Lower lobe of right lung (tissue), 2 donors: ENCODE results near the gene CCDC61. TPM values are rescaled to one million over a fixed set of nuclear protein-coding genes. Genes with fewer than 3 reads are reported as not detected.

Experiments used
- ATAC-seq, 2 donors: fragments of 200-7000 bp; cut with Tn5 transposase; one replicate each; pipeline ENCODE4 v1.9.1; 2020 to 2022; ENCODE audit warnings: mild to moderate bottlenecking in 2 of 2, moderate library complexity in 2 of 2
- DNase-seq: peaks from one replicate; pipeline ENCODE4 v3.0.0-alpha.2; 2020
- H3K27ac ChIP-seq: fragments of 200-600 bp; one replicate; pipeline ENCODE4 v1.8.0; 2022
- H3K27me3 ChIP-seq: fragments of 200-600 bp; one replicate; pipeline ENCODE4 v1.8.0; 2022; ENCODE audit warnings: low read depth
- H3K36me3 ChIP-seq: fragments of 200-600 bp; one replicate; pipeline ENCODE4 v1.8.0; 2022; ENCODE audit warnings: mild to moderate bottlenecking
- H3K4me1 ChIP-seq: fragments of 200-600 bp; one replicate; pipeline ENCODE4 v1.8.0; 2022
- H3K4me3 ChIP-seq: fragments of 200-600 bp; one replicate; pipeline ENCODE4 v1.8.0; 2022; ENCODE audit warnings: mild to moderate bottlenecking
- H3K9me3 ChIP-seq: fragments of 200-600 bp; one replicate; pipeline ENCODE4 v1.8.0; 2022
- intact Hi-C: fragments of 100-400 bp; cut with DNase I; formaldehyde crosslinking; loops from one replicate; pipeline ENCODE4 v1.11.0; 2022
- total RNA-seq: library from RNA; stranded (reverse); fragmentation: NEBNext Ultra II Directional; extraction: Animal tissue kit (Norgen Biotek cat#: 25700); gene quantifications from one replicate; pipeline ENCODE4 v1.2.1, GENCODE V29; 2021
- TF ChIP-seq, protein P1 (sequence below): fragments of 200-600 bp; IDR thresholded peaks from one replicate; pipeline ENCODE4 v1.8.0; 2022; ENCODE audit warnings: antibody characterized with exemption, mild to moderate bottlenecking
- donor health status: DM: no; HTN: yes; CAD: no; lungs with severe emphysema.

CCDC61 gene
- total RNA-seq, 1 donor from 2014 or later = 16.3 TPM

DNA sequence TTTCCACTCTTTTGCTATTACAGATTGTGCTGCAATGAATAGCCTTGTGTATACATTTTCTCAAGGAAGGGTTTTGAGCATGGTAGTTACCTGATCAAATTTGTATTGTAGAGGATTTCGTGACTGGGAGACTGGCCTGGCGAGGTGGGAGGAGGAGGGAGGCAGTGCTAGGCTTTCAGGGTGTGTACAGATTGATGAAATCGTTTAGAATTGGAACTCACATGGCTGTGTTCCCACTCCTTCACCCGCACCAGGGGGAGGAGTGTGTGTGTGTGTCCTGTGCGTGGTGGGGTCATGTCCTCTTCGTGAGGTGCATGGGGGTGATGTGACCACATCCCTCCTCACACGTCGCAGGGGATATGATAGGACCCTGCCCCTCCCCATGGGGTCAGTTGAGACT, 19.3 kb downstream of the CCDC61 start:
- H3K27me3 ChIP-seq = peaks cover 24% of the 10 kb centered on the region
- H3K4me1 ChIP-seq = peaks cover 22% of the 10 kb centered on the region
- no peaks in the 10 kb centered on the region for H3K9me3 ChIP-seq
- TF ChIP-seq, protein P1, sequence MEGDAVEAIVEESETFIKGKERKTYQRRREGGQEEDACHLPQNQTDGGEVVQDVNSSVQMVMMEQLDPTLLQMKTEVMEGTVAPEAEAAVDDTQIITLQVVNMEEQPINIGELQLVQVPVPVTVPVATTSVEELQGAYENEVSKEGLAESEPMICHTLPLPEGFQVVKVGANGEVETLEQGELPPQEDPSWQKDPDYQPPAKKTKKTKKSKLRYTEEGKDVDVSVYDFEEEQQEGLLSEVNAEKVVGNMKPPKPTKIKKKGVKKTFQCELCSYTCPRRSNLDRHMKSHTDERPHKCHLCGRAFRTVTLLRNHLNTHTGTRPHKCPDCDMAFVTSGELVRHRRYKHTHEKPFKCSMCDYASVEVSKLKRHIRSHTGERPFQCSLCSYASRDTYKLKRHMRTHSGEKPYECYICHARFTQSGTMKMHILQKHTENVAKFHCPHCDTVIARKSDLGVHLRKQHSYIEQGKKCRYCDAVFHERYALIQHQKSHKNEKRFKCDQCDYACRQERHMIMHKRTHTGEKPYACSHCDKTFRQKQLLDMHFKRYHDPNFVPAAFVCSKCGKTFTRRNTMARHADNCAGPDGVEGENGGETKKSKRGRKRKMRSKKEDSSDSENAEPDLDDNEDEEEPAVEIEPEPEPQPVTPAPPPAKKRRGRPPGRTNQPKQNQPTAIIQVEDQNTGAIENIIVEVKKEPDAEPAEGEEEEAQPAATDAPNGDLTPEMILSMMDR = no peak
- peaks cover 4% of the 10 kb centered on the region for H3K36me3 ChIP-seq
- peak overlapping the region; percentile 73 for H3K4me3 ChIP-seq
- H3K27ac ChIP-seq = no peak overlapping the region
- DNase-seq = peak; percentile 6
- no peak for ATAC-seq
- intact Hi-C loops = no loop called here

DNA sequence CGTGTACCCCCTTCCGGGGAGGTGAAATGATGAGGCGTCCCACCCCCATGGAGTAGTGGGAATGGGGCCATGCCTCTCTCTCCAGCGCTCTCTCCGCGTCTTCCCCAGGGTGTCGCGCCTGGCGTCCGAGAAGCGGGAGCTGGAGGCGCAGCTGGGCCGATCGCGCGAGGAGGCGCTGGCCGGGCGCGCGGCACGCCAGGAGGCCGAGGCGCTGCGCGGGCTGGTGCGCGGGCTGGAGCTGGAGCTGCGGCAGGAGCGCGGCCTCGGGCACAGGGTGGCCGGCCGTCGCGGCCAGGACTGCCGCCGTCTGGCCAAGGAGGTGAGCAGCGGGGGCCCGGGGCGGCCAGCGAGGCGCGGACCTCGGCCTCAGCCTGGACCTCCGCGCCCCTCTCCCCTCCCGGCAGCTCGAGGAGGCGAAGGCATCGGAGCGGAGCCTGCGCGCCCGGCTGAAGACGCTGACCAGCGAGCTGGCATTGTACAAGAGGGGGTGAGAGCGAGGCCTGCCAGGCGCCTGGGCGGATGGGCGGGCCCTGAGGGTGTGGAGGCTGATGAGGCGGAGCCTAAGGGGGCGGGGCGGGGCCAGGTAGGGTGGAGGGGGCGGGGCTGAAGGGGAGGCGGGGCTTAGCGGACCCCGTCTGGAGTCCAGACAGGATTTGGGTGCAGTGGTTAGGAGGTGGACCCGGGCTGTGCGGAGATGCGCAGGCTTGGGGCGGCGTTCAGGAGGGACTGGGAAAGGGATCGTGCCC, 19.8 kb downstream of the CCDC61 start:
- peaks cover 24% of the 10 kb centered on the region for H3K27me3 ChIP-seq
- TF ChIP-seq, protein P1 = no peak
- DNase-seq (peak; percentile 91), ATAC-seq (peak; percentile 90)
- H3K36me3 ChIP-seq = peaks cover 4% of the 10 kb centered on the region
- H3K4me3 ChIP-seq = peak overlapping the region; percentile 73
- H3K4me1 ChIP-seq = peaks cover 22% of the 10 kb centered on the region
- no peak overlapping the region for H3K27ac ChIP-seq
- intact Hi-C loops = no loop called here
- no peaks in the 10 kb centered on the region for H3K9me3 ChIP-seq

DNA sequence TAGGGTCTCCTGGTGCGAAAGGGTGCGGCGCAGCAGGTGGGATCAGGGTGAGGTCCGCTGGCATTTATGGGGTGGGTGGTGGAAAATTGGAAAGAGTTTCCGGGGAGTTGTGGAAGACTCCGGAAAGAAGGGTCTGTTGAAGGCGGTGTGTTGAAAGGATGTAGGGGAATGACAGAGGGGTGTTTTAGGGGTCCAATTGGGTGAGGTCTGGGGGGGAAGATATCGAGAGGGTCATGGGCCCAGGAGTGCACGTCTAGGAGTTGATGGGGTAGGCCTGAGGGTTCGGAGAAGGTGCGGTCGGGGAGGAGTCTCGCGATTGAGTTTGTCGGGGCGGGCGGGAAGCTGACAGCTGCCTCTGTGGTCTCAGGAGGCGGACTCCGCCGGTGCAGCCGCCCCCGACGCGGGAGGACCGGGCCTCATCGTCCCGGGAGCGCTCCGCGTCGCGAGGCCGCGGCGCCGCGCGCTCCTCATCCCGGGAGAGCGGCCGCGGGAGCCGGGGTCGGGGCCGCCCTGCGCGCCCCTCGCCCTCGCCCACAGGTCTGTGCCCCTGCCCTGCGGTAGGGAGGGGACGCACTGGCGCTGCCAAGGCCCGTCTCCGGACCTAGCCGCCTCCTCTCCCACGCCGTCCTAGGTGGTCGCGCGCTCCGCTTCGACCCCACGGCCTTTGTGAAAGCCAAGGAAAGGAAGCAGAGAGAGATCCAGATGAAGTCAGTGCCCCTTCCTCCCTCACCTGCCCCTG, 20.6 kb downstream of the CCDC61 start:
- Histone ChIP-seq H3K36me3 (peaks cover under 1% of the 10 kb centered on the region), H3K9me3 (no peaks in the 10 kb centered on the region), H3K27me3 (peaks cover 24% of the 10 kb centered on the region), H3K27ac (no peak overlapping the region), H3K4me1 (peaks cover 22% of the 10 kb centered on the region), H3K4me3 (peak overlapping the region; percentile 73)
- DNase-seq (peak; percentile 46), ATAC-seq (peak; percentile 28 to 33)
- intact Hi-C loops = no loop called here
- TF ChIP-seq, protein P1 = no peak

DNA sequence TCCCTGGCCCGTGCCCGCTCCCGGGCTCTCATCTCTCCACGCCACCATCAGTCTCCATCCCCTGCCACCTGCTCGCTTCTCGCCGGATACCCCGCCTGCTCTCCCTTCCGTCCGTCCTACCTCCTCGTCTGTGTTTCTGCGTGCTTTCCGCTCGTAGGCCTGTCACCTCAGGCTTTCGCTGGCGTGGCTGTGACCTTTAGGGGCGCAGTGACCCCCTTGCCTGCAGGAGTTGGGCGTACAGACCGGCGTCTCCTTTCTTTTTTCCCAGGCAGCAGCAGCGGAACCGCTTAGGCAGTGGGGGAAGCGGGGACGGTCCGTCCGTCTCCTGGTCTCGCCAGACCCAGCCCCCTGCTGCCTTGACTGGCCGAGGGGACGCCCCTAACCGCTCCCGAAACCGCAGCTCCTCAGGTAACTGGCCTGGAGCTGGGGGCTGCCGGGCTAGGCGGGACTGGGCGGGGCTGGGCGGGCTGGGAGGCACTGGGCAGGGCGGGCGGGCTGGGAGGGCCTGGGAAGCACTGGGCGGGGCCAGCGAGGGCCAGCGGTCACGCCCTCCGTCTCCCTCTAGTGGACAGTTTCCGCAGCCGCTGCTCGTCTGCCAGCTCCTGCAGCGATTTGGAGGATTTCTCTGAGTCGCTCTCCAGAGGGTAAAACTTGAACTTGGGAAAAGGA, 21.3 kb downstream of the CCDC61 start:
- Histone ChIP-seq H3K36me3 (no peaks in the 10 kb centered on the region), H3K9me3 (no peaks in the 10 kb centered on the region), H3K4me1 (peaks cover 22% of the 10 kb centered on the region), H3K27ac (no peak overlapping the region), H3K27me3 (peaks cover 24% of the 10 kb centered on the region), H3K4me3 (peak overlapping the region; percentile 73)
- peak; percentile 89 for DNase-seq
- intact Hi-C loops = no loop called here
- ATAC-seq = peak; percentile 82 to 87
- TF ChIP-seq, protein P1 = peak; percentile 91

DNA sequence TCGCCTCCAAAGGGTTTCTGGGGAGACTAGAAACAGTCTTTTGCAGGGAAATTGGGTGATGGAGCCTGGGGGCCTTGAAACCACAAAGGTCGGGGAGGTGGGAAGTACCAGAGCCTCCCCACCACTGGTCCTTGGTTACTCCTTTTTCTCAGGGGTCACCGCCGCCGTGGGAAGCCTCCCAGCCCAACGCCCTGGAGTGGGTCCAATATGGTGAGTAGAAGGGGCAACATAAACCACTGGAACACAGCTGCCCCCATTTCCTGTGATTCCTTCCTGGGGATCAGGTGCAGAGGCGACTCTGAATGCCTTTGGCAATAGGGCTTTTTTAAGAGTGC, 21.8 kb downstream of the CCDC61 start:
- Histone ChIP-seq H3K4me1 (peaks cover 22% of the 10 kb centered on the region), H3K27ac (no peak overlapping the region), H3K9me3 (no peaks in the 10 kb centered on the region), H3K27me3 (peaks cover 25% of the 10 kb centered on the region), H3K36me3 (no peaks in the 10 kb centered on the region), H3K4me3 (no peak overlapping the region)
- TF ChIP-seq, protein P1 = no peak
- ATAC-seq (no peak), DNase-seq (no peak)
- intact Hi-C loops = no loop called here
